Ovary (tissue), 3 donors: ENCODE results near the gene FOCAD.

Experiments
- CTCF ChIP-seq, 3 donors: fragments of 450-650 bp in 2 of 3; fragments of 200-600 bp in 1 of 3; IDR thresholded peaks; one replicate each; pipeline versions ENCODE4 v1.5.1 to v1.8.0; 2016 to 2022; ENCODE audit warnings: antibody characterized with exemption in 3 of 3, mild to moderate bottlenecking in 1 of 3
- POLR2A ChIP-seq: fragments of 450-650 bp; IDR thresholded peaks from one replicate; pipeline ENCODE4 v1.6.1; 2017; ENCODE audit warnings: antibody characterized with exemption, mild to moderate bottlenecking, moderate library complexity
- donor health status: DM: no; HTN: no; CAD: no.

GRCh38 chr9:20989923-20990341 lies 305.9 kb downstream of the FOCAD start:
- TF ChIP-seq CTCF (IDR thresholded peaks at IDR 0.05) (no peak), POLR2A (no peak)
